B cell (primary cell): ENCODE data around the gene ARHGEF37.

Experiments used
- CTCF ChIP-seq: fragments of 200-600 bp; IDR thresholded peaks from one replicate; pipeline ENCODE4 v1.8.0; 2022; ENCODE audit warnings: antibody characterized with exemption, mild to moderate bottlenecking
- EZH2 ChIP-seq: IDR thresholded peaks from 2 replicates; pipeline ENCODE4 v1.6.1; 2012; ENCODE audit warnings: borderline replicate concordance, low read depth, mild to moderate bottlenecking, moderate library complexity, low read length; ENCODE audit not compliant: insufficient read depth, poor library complexity, severe bottlenecking

- TF ChIP-seq CTCF: no peak
- TF ChIP-seq EZH2: no peak
These were observed 37.8 kb upstream of the ARHGEF37 start for GRCh38 chr5:149543361-149544027.
